ENCODE data around the gene FAM184B. TPM values are rescaled to one million over a fixed set of nuclear protein-coding genes. Genes with fewer than 3 reads are reported as not detected.

FAM184B gene
- total RNA-seq, 2 donors from 2014 or later: 0.07 TPM; not detected in 1

DNA sequence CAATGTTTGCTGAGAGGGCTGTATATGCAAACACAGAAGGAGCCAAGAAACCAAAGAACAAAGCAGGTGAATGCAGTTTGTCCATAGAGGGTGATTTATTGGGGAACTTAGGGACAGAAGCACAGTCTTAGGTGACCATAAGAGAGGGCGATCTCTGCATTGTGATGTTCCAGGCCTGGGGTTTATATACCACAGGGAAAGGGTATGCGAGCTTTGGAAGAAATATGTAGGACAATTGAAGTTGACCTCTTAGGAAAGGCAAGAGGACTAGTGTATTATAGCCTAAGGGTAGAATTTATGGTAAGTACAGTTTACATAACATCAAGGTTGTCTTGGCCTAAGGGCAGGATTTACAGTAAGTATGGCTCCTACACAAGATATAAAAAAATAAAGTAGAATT lies 27.8 kb downstream of the FAM184B start:
- Histone ChIP-seq H3K27ac (ENCODE audit: low read depth, low read length) (no peak overlapping the region), H3K27me3 (ENCODE audit: control insufficient read depth, insufficient read depth, low read length, poor library complexity, severe bottlenecking) (no peaks in the 10 kb centered on the region), H3K9ac (ENCODE audit: extremely low read depth, low read length, poor library complexity, severe bottlenecking) (no peak overlapping the region), H3K4me3 (ENCODE audit: low read length) (no peak overlapping the region), H3K4me1 (ENCODE audit: control insufficient read depth, insufficient read depth, low read length) (no peaks in the 10 kb centered on the region), H3K9me3 (ENCODE audit: control insufficient read depth, low read length) (no peaks in the 10 kb centered on the region), H3K36me3 (ENCODE audit: control insufficient read depth, insufficient read depth, low read length) (no peaks in the 10 kb centered on the region)
- no peaks in the 10 kb centered on the region for H3K9me3 Mint-ChIP-seq
- peaks cover 10% of the 10 kb centered on the region for H3K27me3 Mint-ChIP-seq (ENCODE audit: insufficient read depth)
- H3K27ac Mint-ChIP-seq: no peak overlapping the region
- H3K4me1 Mint-ChIP-seq: no peaks in the 10 kb centered on the region
- no peak for DNase-seq
- H3K4me3 Mint-ChIP-seq: no peak overlapping the region
- no peaks in the 10 kb centered on the region for H3K36me3 Mint-ChIP-seq (ENCODE audit: low read depth)
- TF ChIP-seq, protein P1, sequence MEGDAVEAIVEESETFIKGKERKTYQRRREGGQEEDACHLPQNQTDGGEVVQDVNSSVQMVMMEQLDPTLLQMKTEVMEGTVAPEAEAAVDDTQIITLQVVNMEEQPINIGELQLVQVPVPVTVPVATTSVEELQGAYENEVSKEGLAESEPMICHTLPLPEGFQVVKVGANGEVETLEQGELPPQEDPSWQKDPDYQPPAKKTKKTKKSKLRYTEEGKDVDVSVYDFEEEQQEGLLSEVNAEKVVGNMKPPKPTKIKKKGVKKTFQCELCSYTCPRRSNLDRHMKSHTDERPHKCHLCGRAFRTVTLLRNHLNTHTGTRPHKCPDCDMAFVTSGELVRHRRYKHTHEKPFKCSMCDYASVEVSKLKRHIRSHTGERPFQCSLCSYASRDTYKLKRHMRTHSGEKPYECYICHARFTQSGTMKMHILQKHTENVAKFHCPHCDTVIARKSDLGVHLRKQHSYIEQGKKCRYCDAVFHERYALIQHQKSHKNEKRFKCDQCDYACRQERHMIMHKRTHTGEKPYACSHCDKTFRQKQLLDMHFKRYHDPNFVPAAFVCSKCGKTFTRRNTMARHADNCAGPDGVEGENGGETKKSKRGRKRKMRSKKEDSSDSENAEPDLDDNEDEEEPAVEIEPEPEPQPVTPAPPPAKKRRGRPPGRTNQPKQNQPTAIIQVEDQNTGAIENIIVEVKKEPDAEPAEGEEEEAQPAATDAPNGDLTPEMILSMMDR (conservative IDR thresholded peaks at IDR 0.05): no peak
- WGBS, 2 experiments (ENCODE audit: insufficient coverage in 1 of 2, insufficient read length in 1 of 2): 94 to 96% methylated on average over 2 of the region's 2 CpGs

DNA sequence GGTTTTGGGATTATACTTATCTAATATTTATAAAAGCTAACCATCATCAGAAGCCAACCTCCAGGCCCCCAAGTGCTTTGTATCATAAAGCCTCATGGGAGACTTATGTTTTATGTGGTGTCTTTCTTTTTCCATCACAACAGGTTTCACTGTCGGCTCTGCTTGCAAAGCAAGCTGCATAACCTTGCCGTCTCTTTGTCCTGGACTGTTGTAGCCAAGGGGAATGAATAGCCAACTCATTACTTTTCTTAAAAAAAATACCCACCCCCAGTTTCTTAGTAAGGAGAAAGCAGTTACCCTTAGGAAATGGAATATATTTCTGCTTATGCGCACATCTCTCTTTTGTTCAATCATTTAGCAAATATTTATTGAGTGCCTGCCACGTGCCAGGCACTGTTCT lies 40.7 kb downstream of the FAM184B start:
- H3K9me3 ChIP-seq (ENCODE audit: control insufficient read depth, low read length): no peaks in the 10 kb centered on the region
- no peak overlapping the region for H3K4me3 Mint-ChIP-seq
- no peaks in the 10 kb centered on the region for H3K4me1 Mint-ChIP-seq
- H3K27me3 ChIP-seq (ENCODE audit: control insufficient read depth, insufficient read depth, low read length, poor library complexity, severe bottlenecking): no peaks in the 10 kb centered on the region
- H3K9ac ChIP-seq (ENCODE audit: extremely low read depth, low read length, poor library complexity, severe bottlenecking): no peak overlapping the region
- no peaks in the 10 kb centered on the region for H3K27me3 Mint-ChIP-seq (ENCODE audit: insufficient read depth)
- no peak overlapping the region for H3K27ac ChIP-seq (ENCODE audit: low read depth, low read length)
- no peaks in the 10 kb centered on the region for H3K36me3 Mint-ChIP-seq (ENCODE audit: low read depth)
- DNase-seq: no peak
- no peaks in the 10 kb centered on the region for H3K4me1 ChIP-seq (ENCODE audit: control insufficient read depth, insufficient read depth, low read length)
- H3K27ac Mint-ChIP-seq: no peak overlapping the region
- no peak overlapping the region for H3K4me3 ChIP-seq (ENCODE audit: low read length)
- TF ChIP-seq, protein P1 (conservative IDR thresholded peaks at IDR 0.05): no peak
- no peaks in the 10 kb centered on the region for H3K36me3 ChIP-seq (ENCODE audit: control insufficient read depth, insufficient read depth, low read length)
- no peaks in the 10 kb centered on the region for H3K9me3 Mint-ChIP-seq
- WGBS, 2 experiments (ENCODE audit: insufficient coverage in 1 of 2, insufficient read length in 1 of 2): 94 to 100% methylated on average over 1 to 4 of the region's 4 CpGs

DNA sequence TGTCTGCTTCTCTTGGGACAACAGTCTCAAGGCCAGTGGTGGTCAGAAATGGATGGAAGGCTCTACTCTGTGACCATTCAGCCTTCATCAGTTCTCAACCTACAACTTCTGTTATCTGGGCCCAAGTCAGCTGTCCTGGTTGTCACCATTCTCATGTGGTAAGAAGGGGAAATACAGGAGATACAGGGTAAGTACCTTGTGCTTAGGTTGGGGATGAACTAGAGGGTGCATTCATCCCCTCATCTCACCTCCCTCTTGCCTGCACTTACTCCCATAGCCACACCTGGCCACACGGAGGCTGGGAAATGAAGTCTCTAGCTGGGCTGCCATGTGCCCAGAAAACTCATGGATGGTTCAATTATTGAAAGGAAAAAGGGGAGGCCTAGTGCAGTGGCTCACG lies 44.9 kb downstream of the FAM184B start:
- 80 to 100% methylated on average over 2 of the region's 2 CpGs for WGBS, 2 experiments (ENCODE audit: insufficient coverage in 1 of 2, insufficient read length in 1 of 2)
- no peaks in the 10 kb centered on the region for H3K4me1 ChIP-seq (ENCODE audit: control insufficient read depth, insufficient read depth, low read length)
- no peak overlapping the region for H3K27ac ChIP-seq (ENCODE audit: low read depth, low read length)
- no peaks in the 10 kb centered on the region for H3K27me3 ChIP-seq (ENCODE audit: control insufficient read depth, insufficient read depth, low read length, poor library complexity, severe bottlenecking)
- Mint-ChIP-seq H3K4me1 (no peaks in the 10 kb centered on the region), H3K36me3 (ENCODE audit: low read depth) (no peaks in the 10 kb centered on the region), H3K27ac (no peak overlapping the region), H3K4me3 (no peak overlapping the region), H3K9me3 (peaks cover 3% of the 10 kb centered on the region), H3K27me3 (ENCODE audit: insufficient read depth) (peaks cover 3% of the 10 kb centered on the region)
- DNase-seq: no peak
- no peak overlapping the region for H3K4me3 ChIP-seq (ENCODE audit: low read length)
- H3K36me3 ChIP-seq (ENCODE audit: control insufficient read depth, insufficient read depth, low read length): no peaks in the 10 kb centered on the region
- H3K9me3 ChIP-seq (ENCODE audit: control insufficient read depth, low read length): no peaks in the 10 kb centered on the region
- H3K9ac ChIP-seq (ENCODE audit: extremely low read depth, low read length, poor library complexity, severe bottlenecking): no peak overlapping the region
- TF ChIP-seq, protein P1 (conservative IDR thresholded peaks at IDR 0.05): no peak
